Liver (tissue), 9 donors: ENCODE measurements around the gene TNS4. TPM values are rescaled to one million over a fixed set of nuclear protein-coding genes. Genes with fewer than 3 reads are reported as not detected.

Source experiments
- DNase-seq: peaks from one replicate; pipeline ENCODE4 v3.0.0-alpha.2; 2017; ENCODE audit warnings: low spot score
- H3K27ac ChIP-seq, 2 donors: one replicate each; pipeline ENCODE4 v1.7.0; 2013; ENCODE audit warnings: inconsistent platforms in 2 of 2, low read length in 2 of 2, control low read depth in 1 of 2, low read depth in 1 of 2, mild to moderate bottlenecking in 1 of 2
- H3K27me3 ChIP-seq, 4 donors: one replicate each; pipeline versions ENCODE4 v1.6.1 to v1.7.0; 2013; ENCODE audit warnings: low read length in 3 of 4, inconsistent platforms in 1 of 4, mild to moderate bottlenecking in 1 of 4, moderate library complexity in 1 of 4; ENCODE audit not compliant: control insufficient read depth in 4 of 4, insufficient read depth in 4 of 4
- H3K36me3 ChIP-seq, 4 donors: one replicate each; pipeline versions ENCODE4 v1.6.1 to v1.7.0; 2013; ENCODE audit warnings: low read length in 3 of 4, mild to moderate bottlenecking in 3 of 4, low read depth in 1 of 4, moderate library complexity in 1 of 4; ENCODE audit not compliant: control insufficient read depth in 4 of 4, insufficient read depth in 3 of 4
- H3K4me1 ChIP-seq, 4 donors: one replicate each; pipeline versions ENCODE4 v1.6.1 to v1.7.0; 2013; ENCODE audit warnings: low read length in 3 of 4, mild to moderate bottlenecking in 3 of 4, moderate library complexity in 1 of 4; ENCODE audit not compliant: control insufficient read depth in 4 of 4, insufficient read depth in 4 of 4
- H3K4me3 ChIP-seq, 3 donors: one replicate each; pipeline versions ENCODE4 v1.6.1 to v1.7.0; 2013; ENCODE audit warnings: low read length in 3 of 3, control low read depth in 1 of 3, low read depth in 1 of 3, mild to moderate bottlenecking in 1 of 3
- H3K9ac ChIP-seq, 2 donors: one replicate each; pipeline ENCODE4 v1.7.0; 2013; ENCODE audit warnings: low read length in 2 of 2, mild to moderate bottlenecking in 2 of 2, moderate library complexity in 2 of 2, control low read depth in 1 of 2, low read depth in 1 of 2
- H3K9me3 ChIP-seq, 4 donors: one replicate each; pipeline versions ENCODE4 v1.6.1 to v1.7.0; 2013; ENCODE audit warnings: low read length in 3 of 4; ENCODE audit not compliant: control insufficient read depth in 4 of 4
- ATF3 ChIP-seq: IDR thresholded peaks from 2 replicates; pipeline ENCODE4 v1.6.1; 2016; ENCODE audit warnings: antibody characterized with exemption
- CTCF ChIP-seq: fragments of 150-350 bp; IDR thresholded peaks from 2 replicates; pipeline ENCODE4 v1.5.1; 2017; ENCODE audit warnings: improper control_type of control experiment, low read depth, low read length; ENCODE audit not compliant: missing input control
- FOXA1 ChIP-seq: IDR thresholded peaks from 2 replicates; pipeline ENCODE4 v1.6.1; 2016; ENCODE audit warnings: antibody characterized with exemption
- FOXA2 ChIP-seq: IDR thresholded peaks from 2 replicates; pipeline ENCODE4 v1.6.1; 2016; ENCODE audit warnings: antibody characterized with exemption
- GABPA ChIP-seq, 2 donors: IDR thresholded peaks in 1 of 2; conservative IDR thresholded peaks in 1 of 2; 2 replicates each; pipeline ENCODE4 v1.6.1; 2016; ENCODE audit warnings: antibody characterized with exemption in 2 of 2, mild to moderate bottlenecking in 1 of 2, moderate library complexity in 1 of 2
- HNF4A ChIP-seq, 2 donors: conservative IDR thresholded peaks; 2 replicates each; pipeline ENCODE4 v1.6.1; 2016; ENCODE audit warnings: antibody characterized with exemption in 2 of 2, mild to moderate bottlenecking in 2 of 2
- HNF4G ChIP-seq: IDR thresholded peaks from 2 replicates; pipeline ENCODE4 v1.6.1; 2016; ENCODE audit warnings: antibody characterized with exemption
- JUND ChIP-seq, 2 donors: IDR thresholded peaks; 2 replicates each; pipeline ENCODE4 v1.6.1; 2016; ENCODE audit warnings: antibody characterized with exemption in 2 of 2
- NR2F2 ChIP-seq: IDR thresholded peaks from 2 replicates; pipeline ENCODE4 v1.6.1; 2016; ENCODE audit warnings: antibody characterized with exemption
- RAD21 ChIP-seq, 2 donors: IDR thresholded peaks; 2 replicates each; pipeline ENCODE4 v1.6.1; 2016; ENCODE audit warnings: antibody characterized with exemption in 2 of 2, mild to moderate bottlenecking in 2 of 2
- REST ChIP-seq: IDR thresholded peaks from 2 replicates; pipeline ENCODE4 v1.6.1; 2016; ENCODE audit warnings: antibody characterized with exemption, mild to moderate bottlenecking
- RXRA ChIP-seq, 2 donors: IDR thresholded peaks; 2 replicates each; pipeline ENCODE4 v1.6.1; 2017 to 2018; ENCODE audit warnings: antibody characterized with exemption in 2 of 2, mild to moderate bottlenecking in 1 of 2
- SP1 ChIP-seq: IDR thresholded peaks from 2 replicates; pipeline ENCODE4 v1.6.1; 2018; ENCODE audit warnings: antibody characterized with exemption, mild to moderate bottlenecking
- YY1 ChIP-seq: IDR thresholded peaks from 2 replicates; pipeline ENCODE4 v1.6.1; 2016; ENCODE audit warnings: antibody characterized with exemption, mild to moderate bottlenecking
- ZBTB33 ChIP-seq: IDR thresholded peaks from 2 replicates; pipeline ENCODE4 v1.6.1; 2016; ENCODE audit warnings: antibody characterized with exemption
- WGBS: extraction: QIAGEN DNeasy Blood & Tissue Kit; methylation state at CpG from one replicate; pipeline ENCODE4 v1.1.7; 2013; 5-methylcytosine and 5-hydroxymethylcytosine counted together
- polyA plus RNA-seq, 2 donors: library from polyadenylated mRNA; stranded (reverse) in 1 of 2; unstranded in 1 of 2; fragments of 200-250 nt in 1 of 2; fragments of >200 nt in 1 of 2; fragmentation: Nextera tagmentation in 1 of 2; extraction: Ambion mirVana in 1 of 2; gene quantifications; one replicate each; pipeline versions ENCODE4 v1.2.1 to v1.2.3, GENCODE V29; 2013 to 2015
- total RNA-seq, 2 donors: library from RNA; depleted of rRNA; stranded (reverse); fragments of >200 nt; gene quantifications; one replicate each; pipeline ENCODE4 v1.2.3, GENCODE V29; 2014
- donor health status: healthy.
- donor health status: healthy.
- donor health status: healthy.
- donor health status: healthy.
- donor health status: healthy.

Gene TNS4
- total and polyA plus RNA-seq, 4 donors = 0.08 TPM; not detected in 3

- TF ChIP-seq ZBTB33 (no peak), GABPA (IDR thresholded peaks at IDR 0.05 in 1 of 2, conservative IDR thresholded peaks at IDR 0.05 in 1 of 2) (no peak)
These were observed 16.4 kb downstream of the TNS4 start (continued) for GRCh38 chr17:40484973-40485530.

- no peak overlapping the region for H3K4me3 ChIP-seq
- no peaks in the 10 kb centered on the region for H3K9me3 ChIP-seq
- no peaks in the 10 kb centered on the region for H3K27me3 ChIP-seq
- no peaks in the 10 kb centered on the region for H3K4me1 ChIP-seq
- TF ChIP-seq GABPA (IDR thresholded peaks at IDR 0.05 in 1 of 2, conservative IDR thresholded peaks at IDR 0.05 in 1 of 2) = no peak
- TF ChIP-seq RXRA (IDR thresholded peaks at IDR 0.05) = no peak
- no peak for TF ChIP-seq HNF4A (conservative IDR thresholded peaks at IDR 0.05)
- no peak for TF ChIP-seq FOXA1
- TF ChIP-seq RAD21 (IDR thresholded peaks at IDR 0.05) = no peak
- no peak for TF ChIP-seq NR2F2
- no peak for TF ChIP-seq CTCF
- H3K27ac ChIP-seq = no peak overlapping the region
- no peak for DNase-seq
- no peak overlapping the region for H3K9ac ChIP-seq
- 86% methylated on average over 18 of the region's 18 CpGs for WGBS
- H3K36me3 ChIP-seq = no peaks in the 10 kb centered on the region
These were observed 17.0 kb downstream of the TNS4 start for GRCh38 chr17:40484285-40484972.

GRCh38 chr17:40483679-40484078 lies 17.7 kb downstream of the TNS4 start:
- no peak for TF ChIP-seq FOXA2
- no peaks in the 10 kb centered on the region for H3K9me3 ChIP-seq
- H3K27ac ChIP-seq = no peak overlapping the region
- H3K4me1 ChIP-seq = no peaks in the 10 kb centered on the region
- no peak overlapping the region for H3K4me3 ChIP-seq
- no peak for DNase-seq
- H3K27me3 ChIP-seq = no peaks in the 10 kb centered on the region
- 88% methylated on average over 4 of the region's 4 CpGs for WGBS
- H3K9ac ChIP-seq = no peak overlapping the region
- no peaks in the 10 kb centered on the region for H3K36me3 ChIP-seq

GRCh38 chr17:40482722-40483121 lies 18.7 kb downstream of the TNS4 start:
- Histone ChIP-seq H3K9ac (no peak overlapping the region), H3K4me3 (no peak overlapping the region), H3K9me3 (no peaks in the 10 kb centered on the region), H3K36me3 (no peaks in the 10 kb centered on the region), H3K4me1 (no peaks in the 10 kb centered on the region), H3K27ac (no peak overlapping the region), H3K27me3 (no peaks in the 10 kb centered on the region)
- DNase-seq = no peak
- 94% methylated on average over 6 of the region's 6 CpGs for WGBS
- TF ChIP-seq GABPA (IDR thresholded peaks at IDR 0.05 in 1 of 2, conservative IDR thresholded peaks at IDR 0.05 in 1 of 2) (no peak), ATF3 (no peak), SP1 (no peak), JUND (IDR thresholded peaks at IDR 0.05) (no peak), HNF4G (no peak), YY1 (no peak), REST (no peak), ZBTB33 (no peak), FOXA1 (no peak), HNF4A (conservative IDR thresholded peaks at IDR 0.05) (no peak)
